HepG2 (cell line): ENCODE measurements around the gene C4BPA. TPM values are rescaled to one million over a fixed set of nuclear protein-coding genes. Genes with fewer than 3 reads are reported as not detected.

Experiments
- BRCA1 ChIP-seq: sonication (generic); formaldehyde crosslinking; IDR thresholded peaks from 2 replicates; pipeline ENCODE4 v1.4.0; 2020; ENCODE audit warnings: missing genetic modification reagents
- GATAD2A ChIP-seq: IDR thresholded peaks from 2 replicates; pipeline ENCODE4 v1.6.1; 2016
- HDAC6 ChIP-seq: fragments of 200-600 bp; sonication (generic); IDR thresholded peaks from 2 replicates; pipeline ENCODE4 v1.7.0; 2017; ENCODE audit warnings: mild to moderate bottlenecking, antibody characterized with exemption, low read length, low read depth
- HES4 ChIP-seq: sonication (generic); formaldehyde crosslinking; IDR thresholded peaks from 2 replicates; pipeline ENCODE4 v1.9.0; 2021; ENCODE audit warnings: mild to moderate bottlenecking, missing genetic modification reagents, borderline replicate concordance
- KDM1A ChIP-seq: IDR thresholded peaks from 2 replicates; pipeline ENCODE4 v1.6.1; 2016; ENCODE audit warnings: missing compliant biosample characterization
- MAF1 ChIP-seq: sonication (generic); formaldehyde crosslinking; IDR thresholded peaks from 2 replicates; pipeline ENCODE4 v1.5.0; 2020; ENCODE audit warnings: missing genetic modification reagents, borderline replicate concordance
- NPAS2 ChIP-seq: sonication (generic); formaldehyde crosslinking; IDR thresholded peaks from 2 replicates; pipeline ENCODE4 v1.8.0; 2022; ENCODE audit warnings: mild to moderate bottlenecking, missing genetic modification reagents, borderline replicate concordance
- PCBP2 ChIP-seq: fragments of 200-400 bp; formaldehyde crosslinking; optimal IDR thresholded peaks from 2 replicates; pipeline ENCODE3; 2018; ENCODE audit warnings: low read length, low read depth; ENCODE audit not compliant: poor library complexity, severe bottlenecking
- PRDM15 ChIP-seq: sonication (generic); formaldehyde crosslinking; IDR thresholded peaks from 2 replicates; pipeline ENCODE4 v1.4.0; 2020; ENCODE audit warnings: missing genetic modification reagents
- SP1 ChIP-seq, 2 experiments: fragments of 450-650 bp in 1 of 2; sonication (generic) in 1 of 2; formaldehyde crosslinking in 1 of 2; IDR thresholded peaks; 2 replicates each; pipeline versions ENCODE4 v1.4.0 to v1.6.1; 2016 to 2020; ENCODE audit warnings: missing genetic modification reagents in 1 of 2
- SPEN ChIP-seq: sonication (generic); formaldehyde crosslinking; IDR thresholded peaks from 2 replicates; pipeline ENCODE4 v1.5.1; 2020; ENCODE audit warnings: low read depth, mild to moderate bottlenecking, missing genetic modification reagents
- SSRP1 ChIP-seq: IDR thresholded peaks from 2 replicates; pipeline ENCODE4 v1.6.1; 2016; ENCODE audit warnings: control low read depth
- ZMAT3 ChIP-seq: sonication (generic); formaldehyde crosslinking; conservative IDR thresholded peaks from 2 replicates; pipeline ENCODE4 v1.7.0; 2021; ENCODE audit warnings: missing genetic modification reagents
- ZNF383 ChIP-seq: sonication (generic); formaldehyde crosslinking; IDR thresholded peaks from 2 replicates; pipeline ENCODE4 v1.4.0; 2020; ENCODE audit warnings: missing genetic modification reagents, mild to moderate bottlenecking, borderline replicate concordance
- ZNF660 ChIP-seq: sonication (generic); formaldehyde crosslinking; IDR thresholded peaks from 2 replicates; pipeline ENCODE4 v1.5.1; 2020; ENCODE audit warnings: mild to moderate bottlenecking, low read depth, missing genetic modification reagents, borderline replicate concordance
- ZNF687 ChIP-seq: sonication (generic); formaldehyde crosslinking; IDR thresholded peaks from 2 replicates; pipeline ENCODE4 v1.5.1; 2020; ENCODE audit warnings: mild to moderate bottlenecking, missing genetic modification reagents, moderate library complexity
- polyA plus RNA-seq, 8 experiments: library from polyadenylated mRNA; depleted of rRNA in 3 of 8; stranded (reverse) in 7 of 8; unstranded in 1 of 8; fragments of >200 nt; fragmentation: Illumina TruSeq in 4 of 8; extraction: Trizol in 4 of 8; gene quantifications; 2 replicates each; pipeline versions ENCODE4 v1.2.1 to v1.2.3, GENCODE V29; 2011 to 2016; ENCODE audit warnings: low read depth in 4 of 8, missing spikeins in 1 of 8, mixed read lengths in 1 of 8; ENCODE audit not compliant: insufficient read depth in 1 of 8
- total RNA-seq, 5 experiments: library from RNA; depleted of rRNA; stranded (reverse); fragments of >200 nt; fragmentation: Illumina TruSeq; extraction: Trizol; gene quantifications; 2 replicates each; pipeline ENCODE4 v1.2.3, GENCODE V29; 2016; ENCODE audit warnings: low read depth in 1 of 5
- TF ChIP-seq, protein P1 (sequence below): sonication (generic); formaldehyde crosslinking; IDR thresholded peaks from 2 replicates; pipeline ENCODE4 v1.5.0; 2020; ENCODE audit warnings: mild to moderate bottlenecking, low read depth, missing genetic modification reagents, borderline replicate concordance
- TF ChIP-seq, protein P2 (sequence below): IDR thresholded peaks from 2 replicates; pipeline ENCODE4 v1.6.1; 2016; ENCODE audit warnings: mild to moderate bottlenecking, missing biosample characterization, missing genetic modification reagents
- TF ChIP-seq, protein P3 (sequence below): IDR thresholded peaks from 2 replicates; pipeline ENCODE4 v1.6.1; 2018; ENCODE audit warnings: missing genetic modification reagents

Gene C4BPA
- total and polyA plus RNA-seq, 2 of the 13 experiments (the other 11 are each of a cell fraction or from before 2014, with no cell fraction given): 32.1 to 60.1 TPM

- TF ChIP-seq HDAC6: no peak
- TF ChIP-seq, protein P1, sequence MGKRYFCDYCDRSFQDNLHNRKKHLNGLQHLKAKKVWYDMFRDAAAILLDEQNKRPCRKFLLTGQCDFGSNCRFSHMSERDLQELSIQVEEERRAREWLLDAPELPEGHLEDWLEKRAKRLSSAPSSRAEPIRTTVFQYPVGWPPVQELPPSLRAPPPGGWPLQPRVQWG (CRISPR knock-in tag): no peak
- no peak for TF ChIP-seq ZNF383 (CRISPR knock-in tag)
- TF ChIP-seq SPEN (CRISPR knock-in tag): peak; percentile 47; the same call in 1 of the 2 replicates
- no peak for TF ChIP-seq SP1 (IDR thresholded peaks at IDR 0.05)
- no peak for TF ChIP-seq SP1 (CRISPR knock-in tag; IDR thresholded peaks at IDR 0.05)
- no peak for TF ChIP-seq MAF1 (CRISPR knock-in tag)
- TF ChIP-seq ZMAT3 (CRISPR knock-in tag): no peak
- TF ChIP-seq HES4 (CRISPR knock-in tag): no peak
- no peak for TF ChIP-seq ZNF687 (CRISPR knock-in tag)
- no peak for TF ChIP-seq BRCA1
- TF ChIP-seq NPAS2: no peak
- TF ChIP-seq, protein P2, sequence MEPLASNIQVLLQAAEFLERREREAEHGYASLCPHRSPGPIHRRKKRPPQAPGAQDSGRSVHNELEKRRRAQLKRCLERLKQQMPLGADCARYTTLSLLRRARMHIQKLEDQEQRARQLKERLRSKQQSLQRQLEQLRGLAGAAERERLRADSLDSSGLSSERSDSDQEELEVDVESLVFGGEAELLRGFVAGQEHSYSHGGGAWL (CRISPR knock-in tag): no peak
- no peak for TF ChIP-seq SSRP1 (CRISPR knock-in tag)
- no peak for TF ChIP-seq ZNF660 (CRISPR knock-in tag)
- TF ChIP-seq KDM1A (CRISPR knock-in tag): no peak
- TF ChIP-seq GATAD2A (CRISPR knock-in tag): peak; percentile 90
- no peak for TF ChIP-seq PCBP2
- TF ChIP-seq, protein P3, sequence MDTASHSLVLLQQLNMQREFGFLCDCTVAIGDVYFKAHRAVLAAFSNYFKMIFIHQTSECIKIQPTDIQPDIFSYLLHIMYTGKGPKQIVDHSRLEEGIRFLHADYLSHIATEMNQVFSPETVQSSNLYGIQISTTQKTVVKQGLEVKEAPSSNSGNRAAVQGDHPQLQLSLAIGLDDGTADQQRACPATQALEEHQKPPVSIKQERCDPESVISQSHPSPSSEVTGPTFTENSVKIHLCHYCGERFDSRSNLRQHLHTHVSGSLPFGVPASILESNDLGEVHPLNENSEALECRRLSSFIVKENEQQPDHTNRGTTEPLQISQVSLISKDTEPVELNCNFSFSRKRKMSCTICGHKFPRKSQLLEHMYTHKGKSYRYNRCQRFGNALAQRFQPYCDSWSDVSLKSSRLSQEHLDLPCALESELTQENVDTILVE (CRISPR knock-in tag): 0 out of 2 replicates have a peak, but pooled peaks have one; percentile 60
- peak; percentile 22; the same call in 1 of the 2 replicates for TF ChIP-seq PRDM15
These were observed 15.1 kb upstream of the C4BPA start, which contains the start of gene C4BPB (continued) for GRCh38 chr1:207088701-207089626.
